Erythroblast (primary cell): ENCODE measurements around the gene PARS2.

Source experiments
- GATA1 ChIP-seq: IDR thresholded peaks from 2 replicates; pipeline ENCODE4 v1.6.1; 2011; ENCODE audit warnings: low read depth, mild to moderate bottlenecking, control low read depth, low read length, moderate library complexity
- POLR2A ChIP-seq: IDR thresholded peaks from 2 replicates; pipeline ENCODE4 v1.6.1; 2011; ENCODE audit warnings: mild to moderate bottlenecking, low read length

DNA sequence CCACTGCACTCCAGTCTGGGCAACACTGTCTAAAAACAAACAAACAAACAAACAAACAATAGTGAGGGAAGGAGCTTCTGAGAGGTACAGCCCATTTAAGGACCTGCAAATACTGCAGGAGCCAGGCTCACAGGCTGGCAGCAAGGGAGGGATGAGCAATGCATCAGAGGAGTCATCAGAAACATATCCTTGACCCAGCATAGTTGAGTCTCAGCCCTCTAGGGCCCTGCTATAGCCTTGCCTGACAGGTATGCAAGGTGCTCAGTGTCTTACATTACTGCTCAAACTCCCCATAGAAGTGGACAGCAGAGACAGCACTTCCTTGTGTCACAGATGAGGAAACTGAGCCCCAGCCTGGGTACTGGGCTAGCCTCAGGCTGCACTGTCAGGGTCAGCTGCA is 55.9 kb downstream of the PARS2 start:
- no peak for TF ChIP-seq POLR2A
- TF ChIP-seq GATA1: no peak
